GM21723 (cell line): Measurements from ENCODE around the gene RGS7BP.

Experiments
- ATAC-seq: cut with Tn5 transposase; IDR thresholded peaks from one replicate; pipeline ENCODE4 v1.9.1; 2021; ENCODE audit warnings: mild to moderate bottlenecking, moderate library complexity; ENCODE audit not compliant: unreplicated experiment

RGS7BP gene

DNA sequence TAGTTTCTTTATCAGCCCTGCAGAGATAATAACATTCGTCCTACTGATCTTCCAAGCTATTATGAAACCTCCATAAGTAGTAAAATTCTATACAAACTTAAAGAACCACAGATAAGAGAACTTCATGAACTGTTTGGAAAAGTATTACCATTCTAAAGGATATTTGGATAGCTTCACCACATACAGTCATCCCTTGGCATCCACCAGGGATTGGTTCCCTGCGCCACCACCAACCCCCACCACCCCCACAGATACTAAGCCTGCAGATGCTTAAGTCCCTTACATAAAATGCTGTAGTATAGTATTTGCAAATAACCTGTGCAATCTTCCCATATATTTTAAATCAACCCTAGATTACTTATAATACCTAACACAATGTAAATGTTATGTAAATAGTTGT, 123.1 kb downstream of the RGS7BP start:
- no peak for ATAC-seq

DNA sequence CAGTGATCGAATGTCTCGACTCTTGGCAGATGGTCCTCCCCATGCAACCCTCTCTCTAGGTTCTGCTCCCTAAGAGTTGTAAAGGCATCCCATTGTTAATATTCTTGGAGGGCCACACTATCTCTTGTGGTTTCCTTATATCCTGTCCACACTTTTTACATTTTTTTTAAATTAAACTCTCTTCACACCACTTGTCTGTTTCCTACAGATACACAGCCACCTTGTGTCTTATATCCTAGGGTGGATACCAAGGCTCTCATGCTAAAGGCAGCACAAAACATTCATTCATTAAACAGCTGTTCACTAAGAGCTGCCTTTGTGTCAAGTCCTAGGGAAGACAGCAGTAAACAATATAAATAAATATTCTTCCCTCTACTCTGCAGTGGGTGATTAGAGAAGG, 124.0 kb downstream of the RGS7BP start:
- no peak for ATAC-seq

DNA sequence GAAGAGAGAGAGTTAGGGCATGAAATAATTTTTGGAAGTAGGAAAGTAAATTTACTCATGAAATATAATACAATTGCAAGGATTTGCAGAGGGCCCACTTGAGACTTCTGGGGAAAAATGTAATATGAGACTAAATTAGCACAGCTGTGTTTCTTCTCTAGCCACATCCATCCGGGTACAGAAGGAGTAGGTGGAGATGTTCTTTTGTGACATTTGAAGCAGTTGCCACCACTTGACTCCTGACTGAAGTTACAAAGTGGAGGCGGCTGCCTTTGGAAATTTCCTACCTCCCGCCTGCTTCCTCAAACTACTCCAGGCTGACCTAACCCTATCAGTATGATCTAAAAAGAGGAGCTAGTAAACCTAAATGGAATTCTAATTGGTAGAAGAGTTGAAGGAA, 126.4 kb downstream of the RGS7BP start:
- no peak for ATAC-seq

DNA sequence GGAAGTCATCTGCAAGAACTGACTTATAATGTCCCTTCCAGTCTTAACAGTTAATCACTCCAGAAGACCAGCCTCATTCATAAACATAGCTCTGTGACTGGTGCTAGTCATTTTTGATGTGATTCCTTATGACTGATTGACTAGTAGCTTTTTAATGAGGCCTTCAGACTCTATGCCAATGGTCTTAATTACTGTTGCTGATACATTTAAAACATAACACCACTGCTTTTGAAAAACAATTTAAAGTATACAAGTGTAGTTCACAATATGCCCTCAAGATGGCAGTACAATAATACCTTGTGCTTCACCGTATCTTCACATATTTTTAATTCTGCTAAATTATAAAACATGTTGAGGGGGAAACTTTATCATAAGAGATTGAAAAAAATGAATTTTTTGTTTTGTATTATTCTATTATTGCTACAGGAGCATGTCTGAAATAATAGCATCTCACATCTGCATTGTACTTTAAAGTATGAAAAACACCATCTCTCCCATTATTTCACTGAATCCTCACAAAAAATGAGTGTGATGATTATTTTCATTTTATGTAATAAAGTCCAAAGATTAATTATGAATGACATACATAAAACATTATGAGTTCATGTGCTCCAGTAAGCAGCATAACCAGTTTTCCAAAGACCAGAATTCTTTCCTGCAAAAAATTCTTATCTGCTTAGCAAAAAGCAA, 129.3 kb downstream of the RGS7BP start:
- peak; percentile 56 for ATAC-seq

DNA sequence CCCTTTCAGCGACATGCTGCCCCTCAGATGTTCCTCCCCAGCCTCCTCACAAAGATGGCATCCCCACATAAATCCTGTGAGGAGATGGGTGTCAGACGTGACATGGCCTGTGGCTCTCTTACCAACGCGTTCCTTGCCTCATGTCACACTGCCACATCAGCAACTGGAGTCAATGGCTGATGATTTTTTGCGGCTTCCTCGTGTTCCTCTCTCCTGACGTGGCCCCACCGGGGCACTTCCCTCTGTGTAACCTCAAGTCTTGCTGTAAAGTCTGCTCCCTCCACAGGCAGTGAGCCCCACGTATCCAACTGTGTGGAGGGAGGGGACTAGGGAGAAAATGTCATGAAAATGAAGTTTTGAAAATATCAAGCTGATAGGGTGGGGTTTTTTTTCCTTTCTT, 131.3 kb downstream of the RGS7BP start:
- ATAC-seq = no peak

DNA sequence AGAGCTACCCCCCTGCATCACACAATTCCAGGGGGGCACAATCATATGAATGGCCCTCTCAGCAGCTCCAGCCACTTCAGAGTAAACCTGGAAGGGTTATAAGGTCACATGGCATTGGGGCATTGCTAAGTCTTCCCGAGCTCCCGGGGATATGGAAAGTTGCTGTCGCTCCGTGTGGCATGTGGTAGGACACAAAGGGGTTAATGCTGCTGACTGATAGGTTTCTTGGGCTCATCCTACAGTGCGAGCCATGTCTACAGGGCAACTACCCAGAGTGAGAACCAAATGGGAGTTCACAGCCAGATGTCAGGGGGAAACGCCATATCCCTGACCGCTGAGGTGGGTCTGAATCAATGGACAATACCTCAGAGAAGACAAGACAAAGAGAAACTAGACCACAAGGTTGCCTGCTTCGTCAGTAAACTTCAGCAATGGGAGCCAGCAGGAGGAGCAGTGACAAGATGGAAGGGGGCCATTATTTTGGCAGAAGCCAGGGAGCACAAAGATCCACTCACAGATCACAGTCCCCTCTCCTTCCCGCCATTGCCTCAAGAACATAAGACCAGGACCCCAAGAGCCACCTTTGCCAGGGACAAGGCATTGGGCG, 132.1 kb downstream of the RGS7BP start:
- ATAC-seq = no peak

DNA sequence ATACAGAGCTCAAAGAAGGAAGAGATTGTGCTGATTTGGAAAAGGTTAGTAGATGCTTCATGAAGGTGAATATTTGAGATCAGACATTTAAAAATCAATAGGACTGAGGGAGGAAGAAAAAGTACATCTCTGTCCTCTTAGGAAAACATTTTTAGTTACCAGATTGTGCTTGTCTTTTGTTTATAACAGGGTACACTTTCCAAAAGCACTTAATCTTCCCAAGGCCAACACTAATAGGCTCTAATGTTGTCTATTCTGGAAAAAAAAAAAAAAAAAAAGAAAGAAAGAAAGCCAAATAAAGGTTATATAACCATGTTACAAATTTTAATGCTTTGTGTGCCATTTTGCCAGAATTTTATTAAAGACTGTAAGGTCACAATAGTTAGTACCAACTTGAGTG, 139.0 kb downstream of the RGS7BP start:
- no peak for ATAC-seq

DNA sequence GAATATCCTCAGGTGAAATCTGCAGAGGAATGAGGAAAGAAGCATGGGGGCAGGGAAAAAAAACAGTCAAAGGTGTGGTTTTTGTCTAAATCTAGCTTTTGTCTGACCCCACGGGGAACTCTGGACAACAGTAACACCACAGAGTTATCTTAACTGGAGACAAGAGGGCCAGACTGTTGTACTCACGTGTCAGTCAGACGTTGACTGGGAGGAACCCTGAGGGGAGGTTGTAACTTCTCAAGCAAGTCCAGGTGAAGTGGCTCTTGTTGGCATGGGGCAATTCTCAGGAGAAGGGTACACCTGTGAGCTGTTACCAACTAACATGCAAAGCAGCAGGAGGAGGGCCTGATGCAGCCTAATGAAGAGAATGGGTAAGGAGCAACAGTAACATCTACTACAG, 140.4 kb downstream of the RGS7BP start:
- no peak for ATAC-seq

DNA sequence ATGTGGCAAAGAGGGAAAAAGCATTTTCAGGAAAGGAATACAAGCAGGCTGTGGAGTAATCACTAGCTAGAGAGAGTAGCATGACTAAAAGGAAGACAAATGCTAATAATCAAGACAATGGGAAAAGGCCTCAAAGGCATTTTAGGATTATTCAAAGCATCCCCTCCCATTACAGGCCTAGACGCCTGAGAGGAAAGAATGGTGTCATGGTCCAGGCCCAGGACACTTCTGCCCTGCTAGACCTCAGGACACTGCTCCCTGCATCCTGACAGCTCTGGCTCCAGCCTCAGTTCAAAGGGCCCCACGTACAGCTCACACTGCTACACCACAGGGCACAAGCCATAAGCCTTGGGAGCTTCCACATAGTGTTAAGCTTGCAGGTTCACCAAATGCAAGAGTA, 143.7 kb downstream of the RGS7BP start:
- no peak for ATAC-seq

DNA sequence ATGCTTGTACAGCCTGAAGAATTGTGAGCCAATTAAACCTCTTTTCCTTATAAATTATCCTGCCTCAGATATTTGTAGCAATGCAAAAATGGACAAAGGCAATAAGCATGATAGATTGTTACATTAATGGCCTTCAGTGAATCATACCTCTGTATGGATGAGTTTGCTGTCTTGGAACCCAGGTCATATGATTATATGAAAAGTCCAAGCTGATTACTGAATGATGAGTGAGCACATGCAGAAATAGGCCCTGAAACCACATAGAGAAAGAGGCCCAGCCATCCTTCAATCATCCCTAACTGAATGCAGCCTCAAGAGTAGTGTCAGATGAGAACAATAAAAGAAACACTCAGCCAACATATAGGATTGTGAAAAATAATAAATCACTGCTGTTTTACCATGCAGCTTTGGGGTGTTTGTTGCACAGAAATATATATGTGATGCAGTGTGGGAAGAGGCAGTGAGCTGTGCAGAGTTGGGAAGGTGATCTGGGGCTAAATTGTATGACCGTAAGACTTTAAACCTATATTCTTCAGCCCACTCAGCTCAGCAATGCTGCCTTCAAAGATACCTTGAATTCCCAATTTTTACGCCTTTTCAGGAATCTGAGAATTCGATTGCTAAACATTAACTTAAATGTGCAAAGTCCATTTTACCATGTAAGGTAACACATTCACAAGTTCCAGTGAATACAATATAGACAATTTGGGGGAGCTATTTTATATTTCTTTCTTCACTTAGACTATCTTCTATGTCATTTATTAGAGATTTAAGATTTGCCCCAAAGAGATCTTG, 148.1 kb downstream of the RGS7BP start:
- no peak for ATAC-seq

DNA sequence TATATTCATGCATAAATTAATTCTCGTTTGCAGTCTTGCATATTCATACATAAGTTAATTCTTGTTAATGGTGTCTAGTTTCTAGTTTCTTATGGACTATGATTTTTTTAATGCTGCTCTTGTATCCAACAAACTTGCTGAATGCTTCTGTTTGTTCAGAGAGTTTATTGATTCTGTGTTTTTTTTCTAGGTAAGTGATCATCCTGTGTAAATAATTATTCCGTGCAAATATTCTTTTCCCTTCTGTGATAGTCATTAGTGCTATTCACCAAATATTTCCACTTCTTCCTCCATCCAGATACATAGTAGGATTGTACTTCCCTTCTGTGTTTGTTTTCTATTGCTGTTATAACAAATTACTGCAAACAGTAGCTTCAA, 148.7 kb downstream of the RGS7BP start:
- ATAC-seq = no peak

DNA sequence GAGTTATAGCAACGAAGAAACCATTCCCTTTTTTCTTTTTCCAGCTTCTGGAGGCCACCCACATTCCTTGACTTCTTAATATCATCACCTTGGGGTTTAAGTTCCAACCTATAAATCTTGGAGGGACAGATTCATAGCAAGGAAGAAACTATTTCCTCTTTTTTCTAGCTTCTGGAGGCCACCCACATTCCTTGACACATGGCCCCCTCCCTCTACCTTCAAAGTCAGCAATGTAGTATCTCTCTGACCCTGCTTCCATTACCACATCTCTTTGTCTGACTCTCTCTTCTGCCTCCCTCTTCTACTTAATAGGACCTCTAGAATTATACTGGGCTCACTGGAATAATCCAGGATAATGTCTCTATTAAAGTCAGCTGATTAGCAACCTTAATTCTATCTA, 149.8 kb downstream of the RGS7BP start:
- no peak for ATAC-seq

DNA sequence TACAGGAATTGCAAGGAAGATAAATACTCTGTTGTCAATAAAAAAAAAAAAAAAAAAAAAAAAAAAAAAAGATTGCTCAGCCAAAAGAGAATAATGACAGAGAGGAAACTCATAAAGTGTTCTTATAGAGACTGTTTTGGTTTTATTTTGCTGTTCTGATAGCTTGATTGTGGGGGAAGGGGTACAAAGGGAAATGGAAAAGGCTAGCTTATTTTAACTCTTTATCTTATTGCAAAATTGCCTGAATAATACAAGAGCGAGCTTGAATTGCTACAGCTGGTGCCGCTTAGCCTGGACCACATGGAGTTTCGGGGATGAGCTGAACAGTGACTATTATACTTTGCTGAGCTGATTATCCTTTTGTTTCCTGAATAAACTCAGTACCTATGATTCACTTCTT, 153.5 kb downstream of the RGS7BP start:
- ATAC-seq = no peak
